HG02973 (cell line): ENCODE data around the gene RCOR1.
"Not testable (repeated sequence)": the region's sequence is repeated elsewhere in the genome, so short reads cannot be mapped to it uniquely, and the experiment has no call there.

Source experiments
- ATAC-seq: cut with Tn5 transposase; IDR thresholded peaks from one replicate; pipeline ENCODE4 v1.9.1; 2021; ENCODE audit warnings: moderate library complexity; ENCODE audit not compliant: unreplicated experiment

Gene RCOR1

DNA sequence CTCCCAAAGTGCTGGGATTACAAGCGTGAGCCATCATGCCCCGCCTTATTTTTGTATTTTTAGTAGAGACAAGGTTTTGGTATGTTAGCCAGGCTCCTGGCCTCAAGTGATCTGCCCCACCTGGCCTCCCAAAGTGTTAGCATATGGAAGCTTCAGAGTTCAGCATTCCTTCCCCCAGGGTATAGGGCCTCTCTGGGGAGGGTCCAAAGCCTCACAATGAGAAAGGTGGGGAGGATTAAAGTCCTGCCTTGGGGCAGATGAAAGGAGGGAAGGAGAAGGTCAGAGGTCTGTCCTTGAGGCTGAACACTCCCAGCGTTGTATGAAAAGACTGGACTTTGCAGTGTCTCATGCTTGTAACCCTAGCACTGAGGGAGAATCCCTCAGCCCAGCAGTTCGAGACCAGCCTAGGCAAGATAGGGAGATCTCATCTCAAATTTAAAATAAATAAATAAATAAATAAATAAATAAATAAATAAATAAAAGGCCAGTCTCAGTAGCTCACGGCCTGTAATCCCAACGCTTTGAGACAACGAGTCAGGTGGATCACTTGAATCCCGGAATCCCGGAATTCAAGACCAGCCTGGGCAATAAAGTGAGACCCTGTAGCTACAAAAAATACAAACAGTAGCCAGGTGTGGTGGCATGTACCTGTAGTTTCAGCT lies 22.0 kb upstream of the RCOR1 start:
- no peak for ATAC-seq

- ATAC-seq, result no peak
These were observed 21.4 kb upstream of the RCOR1 start for GRCh38 chr14:102571043-102571442.

DNA sequence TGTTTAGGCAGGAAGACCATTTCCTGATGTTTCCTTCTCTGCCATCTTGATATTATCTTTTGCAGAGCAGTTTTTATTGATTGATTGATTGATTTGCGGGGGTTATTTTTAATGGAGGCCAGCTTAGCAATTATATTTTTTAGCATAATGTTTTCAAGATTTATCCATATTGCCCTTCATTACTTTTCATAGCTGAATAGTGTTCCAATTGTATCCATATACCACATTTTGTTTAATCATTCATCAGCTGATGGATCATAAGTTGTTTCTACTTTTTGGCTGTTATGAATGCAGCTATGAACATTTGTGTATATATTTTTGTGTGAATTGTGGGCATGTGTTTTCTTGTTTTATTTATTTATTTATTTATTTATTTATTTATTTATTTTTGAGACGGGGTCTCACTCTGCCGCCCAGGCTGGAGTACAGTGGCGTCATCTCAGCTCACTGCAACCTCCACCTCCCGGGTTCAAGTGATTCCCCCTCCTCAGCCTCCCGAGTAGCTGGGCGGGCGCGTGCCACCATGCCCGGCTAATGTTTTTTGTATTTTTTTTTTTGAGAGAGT lies 20.9 kb upstream of the RCOR1 start:
- ATAC-seq, result no peak

DNA sequence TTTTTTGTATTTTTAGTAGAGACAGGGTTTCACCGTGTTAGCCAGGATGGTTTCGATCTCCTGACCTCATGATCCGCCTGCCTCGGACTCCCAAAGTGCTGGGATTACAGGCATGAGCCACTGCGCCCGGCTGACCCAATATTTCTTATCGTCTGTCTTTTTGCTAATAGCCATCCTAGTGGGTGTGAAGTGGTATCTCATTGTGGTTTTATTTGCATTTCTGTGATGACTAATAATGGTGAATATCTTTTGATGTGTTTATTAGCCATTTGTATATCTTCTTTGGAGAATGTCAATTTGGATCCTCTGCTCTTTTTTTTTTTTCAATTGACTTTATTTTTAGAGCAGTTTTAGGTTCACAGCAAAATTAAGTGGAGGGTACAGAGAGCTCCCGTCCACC lies 19.3 kb upstream of the RCOR1 start:
- not testable (repeated sequence) for ATAC-seq

- no peak for ATAC-seq
These were observed 18.8 kb upstream of the RCOR1 start for GRCh38 chr14:102573591-102574046.

GRCh38 chr14:102574281-102575159 lies 17.9 kb upstream of the RCOR1 start:
- no peak for ATAC-seq

DNA sequence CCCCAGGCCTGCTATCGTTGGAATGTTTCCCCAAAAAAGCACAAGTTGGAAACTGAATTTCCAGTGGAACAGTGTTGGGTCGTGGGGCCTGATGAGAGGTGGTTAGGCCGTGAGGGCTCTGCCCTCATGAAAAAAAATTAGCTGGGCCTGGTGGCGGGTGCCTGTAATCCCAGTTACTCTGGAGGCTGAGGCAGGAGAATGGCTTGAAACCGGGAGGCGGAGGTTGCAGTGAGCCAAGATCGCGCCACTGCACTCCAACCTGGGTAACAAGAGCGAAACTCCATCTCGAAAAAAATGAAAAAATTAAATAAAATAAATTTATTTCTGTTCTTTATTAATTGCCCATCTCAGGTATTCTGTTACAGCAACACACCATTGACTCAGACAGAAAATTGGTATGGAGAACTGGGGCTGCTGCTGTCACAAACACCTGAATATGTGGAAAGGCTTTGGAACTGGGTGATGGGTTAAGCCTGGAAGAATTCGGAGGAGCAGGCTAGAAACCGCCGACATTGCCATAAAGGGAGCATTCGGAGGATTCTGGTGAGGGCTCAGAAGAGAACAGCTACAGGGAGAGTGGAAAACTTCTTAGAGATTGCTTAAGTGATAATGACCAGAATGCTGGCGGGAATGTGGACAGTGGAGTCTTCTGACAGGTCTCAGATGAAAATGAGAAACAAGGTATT lies 17.1 kb upstream of the RCOR1 start:
- no peak for ATAC-seq

GRCh38 chr14:102575846-102576428 lies 16.5 kb upstream of the RCOR1 start:
- not testable (repeated sequence) for ATAC-seq

DNA sequence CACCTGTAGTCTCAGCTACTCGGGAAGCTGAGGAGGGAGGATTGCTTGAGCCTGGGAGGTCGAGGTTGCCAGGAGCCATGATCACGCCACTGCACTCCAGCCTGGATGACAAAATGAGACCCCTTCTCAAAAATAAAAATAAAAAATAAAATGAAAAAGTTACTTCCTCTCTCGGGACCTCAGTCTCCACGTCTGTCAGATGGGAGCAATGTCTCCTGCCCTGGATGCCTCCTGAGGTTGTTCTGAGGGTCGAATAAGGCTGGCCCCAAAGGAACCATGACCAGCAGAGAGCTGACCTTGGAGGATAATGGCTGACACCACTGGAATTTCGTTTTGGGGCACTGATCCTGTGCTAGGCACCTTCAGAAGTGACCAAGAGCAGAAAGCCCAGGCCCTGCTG lies 13.6 kb upstream of the RCOR1 start:
- ATAC-seq, result no peak

GRCh38 chr14:102579696-102580549 lies 12.5 kb upstream of the RCOR1 start:
- ATAC-seq, result no peak

DNA sequence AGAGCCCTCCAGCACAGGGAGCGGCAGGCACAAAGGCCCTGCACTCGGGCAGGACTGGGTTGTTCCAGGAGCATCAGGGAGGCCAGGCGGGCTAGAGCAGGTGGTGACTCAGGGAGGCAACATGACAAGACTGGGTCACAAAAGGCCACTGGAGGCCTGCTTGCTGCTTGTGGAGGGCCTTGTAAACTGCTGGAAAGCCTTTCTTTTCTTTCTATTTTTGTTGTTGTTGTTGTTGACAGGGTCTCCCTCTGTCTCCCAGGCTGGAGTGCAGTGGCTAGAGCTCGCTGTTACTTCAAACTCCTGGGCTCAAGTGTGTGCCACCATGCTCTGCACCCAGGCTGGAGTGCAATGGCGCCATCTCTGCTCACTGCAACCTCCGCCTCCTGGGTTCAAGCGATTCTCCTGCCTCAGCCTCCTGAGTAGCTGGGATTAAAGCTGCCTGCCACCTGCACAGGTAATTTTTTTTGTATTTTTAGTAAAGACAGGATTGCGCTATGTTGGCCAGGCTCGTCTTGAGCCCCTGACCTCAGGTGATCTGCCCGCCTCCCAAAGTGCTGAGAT lies 11.8 kb upstream of the RCOR1 start:
- ATAC-seq, result no peak

- no peak for ATAC-seq
These were observed 11.3 kb upstream of the RCOR1 start for GRCh38 chr14:102581193-102581592.

- no peak for ATAC-seq
These were observed 8.7 kb upstream of the RCOR1 start for GRCh38 chr14:102583726-102584125.

GRCh38 chr14:102584871-102585869 lies 7.3 kb upstream of the RCOR1 start:
- no peak for ATAC-seq

DNA sequence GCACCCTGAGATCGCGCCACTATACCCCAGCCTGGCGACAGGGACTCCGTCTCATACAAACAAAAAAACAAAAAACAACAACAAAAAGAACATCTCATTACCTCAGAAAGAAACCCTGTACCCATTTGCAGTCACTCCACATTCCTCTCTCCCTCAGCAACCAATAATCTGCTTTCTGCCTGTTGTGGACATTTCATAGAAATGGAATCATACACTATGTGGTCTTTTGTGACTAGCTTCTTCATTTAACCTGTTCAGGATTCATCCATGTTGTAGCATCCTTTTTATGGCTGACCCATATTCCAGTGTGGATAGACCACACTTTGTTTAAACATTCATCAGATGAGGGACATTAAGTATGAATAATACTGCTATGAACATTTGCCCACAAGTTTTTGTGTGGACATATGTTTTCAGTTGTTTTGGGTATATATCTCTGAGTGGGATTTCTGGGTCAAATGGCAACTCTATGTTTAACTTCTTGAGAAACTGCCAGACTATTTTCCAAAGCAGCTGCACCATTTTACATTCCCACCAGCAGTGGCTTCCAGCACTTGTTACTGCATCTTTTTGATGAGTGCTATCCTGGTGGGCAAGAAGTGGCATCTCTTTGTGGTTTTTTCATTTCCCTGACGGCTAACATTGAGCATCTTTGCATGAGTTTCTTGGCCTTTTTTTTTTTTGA lies 5.9 kb upstream of the RCOR1 start:
- ATAC-seq, result no peak

GRCh38 chr14:102588821-102589220 lies 3.6 kb upstream of the RCOR1 start:
- ATAC-seq, result no peak

DNA sequence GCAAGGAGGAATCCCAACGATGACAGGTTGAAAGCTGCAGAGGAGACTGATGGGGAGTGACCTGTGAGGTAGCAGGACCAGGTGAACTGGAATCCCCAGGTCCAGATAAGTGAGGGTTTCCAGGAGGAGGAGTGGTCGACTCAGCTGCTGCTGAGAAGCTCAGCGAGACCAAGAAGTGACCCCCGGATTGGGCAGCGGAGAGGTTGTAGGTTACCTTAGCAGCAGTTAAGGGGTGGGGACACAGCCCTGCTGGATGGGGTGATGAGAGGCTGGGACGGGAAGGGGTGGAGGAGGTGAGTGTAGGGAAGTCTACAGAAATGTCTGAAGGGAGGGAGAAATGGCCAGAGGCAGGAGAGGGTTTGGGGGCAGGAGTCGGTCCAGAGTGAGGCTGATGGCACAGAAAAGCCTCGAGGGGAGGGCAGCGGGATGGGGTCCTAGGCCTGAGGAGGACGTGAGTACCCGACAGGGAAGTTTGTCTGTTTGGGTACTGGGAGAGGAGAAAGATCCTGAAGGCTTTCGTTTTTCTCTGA lies 2.6 kb upstream of the RCOR1 start:
- no peak for ATAC-seq

DNA sequence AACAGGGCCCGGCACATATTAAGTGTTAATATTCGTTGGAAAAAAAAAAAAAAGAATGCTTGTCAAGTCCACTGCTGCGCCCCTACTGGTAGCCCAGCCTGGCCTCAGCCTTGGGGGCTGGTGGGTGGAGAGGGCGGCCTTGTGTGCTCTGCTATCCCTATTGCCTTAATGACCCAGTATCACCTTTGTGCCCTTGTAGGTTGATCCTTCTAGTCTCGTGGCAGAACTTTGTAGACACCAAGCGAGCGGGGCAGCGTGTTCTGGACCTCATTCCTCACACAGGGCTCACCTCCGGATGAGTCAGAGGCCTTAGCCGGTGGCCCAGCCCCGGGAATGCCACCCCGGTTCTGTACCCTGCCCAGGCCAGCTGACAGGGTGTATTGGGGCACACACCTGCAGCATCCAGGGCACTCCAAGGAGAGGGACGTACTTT lies 1.8 kb upstream of the RCOR1 start:
- no peak for ATAC-seq
